Measurements from ENCODE around the gene DBF4B.

DNA sequence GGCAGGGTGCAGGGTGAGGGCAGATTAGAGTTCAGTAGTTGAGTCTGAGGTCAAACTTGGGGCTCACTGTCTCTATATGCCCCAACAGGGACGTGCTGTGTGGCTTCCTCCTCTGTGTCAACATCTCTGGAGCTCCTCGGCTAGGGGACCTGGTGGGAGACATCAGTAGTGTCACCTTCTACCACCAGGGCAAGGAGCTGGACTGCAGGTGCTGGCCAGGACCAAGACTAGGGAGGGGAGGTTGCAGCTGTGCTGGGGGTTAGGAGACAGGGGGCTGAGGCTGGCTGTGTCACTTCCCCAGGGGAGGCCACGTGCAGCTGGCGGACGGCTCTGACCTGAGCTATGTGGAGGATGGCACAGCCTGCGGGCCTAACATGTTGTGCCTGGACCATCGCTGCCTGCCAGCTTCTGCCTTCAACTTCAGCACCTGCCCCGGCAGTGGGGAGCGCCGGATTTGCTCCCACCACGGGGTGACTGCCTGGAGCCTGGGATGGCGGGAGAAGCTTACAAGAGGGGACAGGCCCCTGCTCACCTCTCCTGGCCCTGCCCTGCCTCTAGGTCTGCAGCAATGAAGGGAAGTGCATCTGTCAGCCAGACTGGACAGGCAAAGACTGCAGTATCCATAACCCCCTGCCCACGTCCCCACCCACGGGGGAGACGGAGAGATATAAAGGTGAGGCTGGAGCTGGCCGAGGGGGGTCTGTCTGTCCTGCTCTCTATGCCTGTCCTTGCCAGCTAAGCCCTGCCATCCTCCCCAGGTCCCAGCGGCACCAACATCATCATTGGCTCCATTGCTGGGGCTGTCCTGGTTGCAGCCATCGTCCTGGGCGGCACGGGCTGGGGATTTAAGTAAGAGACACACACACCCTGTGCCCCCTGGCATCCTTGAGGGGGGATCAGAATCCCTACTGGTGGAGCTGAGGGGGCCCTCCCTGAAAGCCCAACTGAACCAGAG, 69.2 kb downstream of the DBF4B start:
- TF ChIP-seq GATA2 (IDR thresholded peaks at IDR 0.05; ENCODE audit: low read depth, low read length) (no peak), GATA3 (IDR thresholded peaks at IDR 0.05; ENCODE audit: low read depth, low read length) (no peak)

All from SH-SY5Y (cell line).